BLaER1 treated with 17β-estradiol and CSF1 and Interleukin-3, amounts not matched to agents 10 nM and 100 nM (cell line): ENCODE data around the gene PPP1R12B.
A peak's percentile ranks its signal among the peaks of the same experiment; 100 is the strongest.
"Not testable (repeated sequence)": the region's sequence is repeated elsewhere in the genome, so short reads cannot be mapped to it uniquely, and the experiment has no call there.

ENCODE experiments used
- H3K27ac ChIP-seq, 11 experiments: shearing (Covaris generic); formaldehyde crosslinking; 2 replicates each; pipeline ENCODE4 v1.8.1; 2022
- H3K27me3 ChIP-seq, 11 experiments: shearing (Covaris generic); formaldehyde crosslinking; 2 replicates each; pipeline ENCODE4 v1.8.1; 2022
- H3K36me3 ChIP-seq, 11 experiments: shearing (Covaris generic); formaldehyde crosslinking; 2 replicates each; pipeline ENCODE4 v1.8.1; 2022
- H3K4me1 ChIP-seq, 10 experiments: shearing (Covaris generic); formaldehyde crosslinking; 2 replicates each; pipeline ENCODE4 v1.8.1; 2022
- H3K4me2 ChIP-seq, 11 experiments: shearing (Covaris generic); formaldehyde crosslinking; 2 replicates each; pipeline ENCODE4 v1.8.1; 2022
- H3K4me3 ChIP-seq, 10 experiments: shearing (Covaris generic); formaldehyde crosslinking; 2 replicates each; pipeline ENCODE4 v1.8.1; 2022
- H3K9ac ChIP-seq, 11 experiments: shearing (Covaris generic); formaldehyde crosslinking; 2 replicates each; pipeline ENCODE4 v1.8.1; 2022
- H3K9me3 ChIP-seq, 11 experiments: shearing (Covaris generic); formaldehyde crosslinking; replicated peaks in 1 of 11; 2 replicates each; pipeline ENCODE4 v1.8.1; 2022
- H4K20me1 ChIP-seq, 11 experiments: shearing (Covaris generic); formaldehyde crosslinking; 2 replicates each; pipeline ENCODE4 v1.8.1; 2022
- Cebpa-rat ChIP-seq, 11 experiments: shearing (Covaris generic); IDR thresholded peaks; 2 replicates each; pipeline ENCODE4 v1.8.1; 2022

The PPP1R12B gene

GRCh38 chr1:202615501-202616354, 267.2 kb downstream of the PPP1R12B start:
- no peaks in the 10 kb centered on the region for H3K36me3 ChIP-seq
- H3K27me3 ChIP-seq = peaks cover 0 to 94% (median 0%) of the 10 kb centered on the region in 11 experiments; a peak in 11 of 22 replicates
- peak overlapping the region in 9 of 11 experiments; percentile 44 to 91 (median 85); a peak in 17 of 22 replicates for H3K27ac ChIP-seq
- H3K9ac ChIP-seq = peak overlapping the region in 8 of 11 experiments; percentile 60 to 80 (median 73); a peak in 16 of 22 replicates
- TF ChIP-seq Cebpa-rat (IDR thresholded peaks at IDR 0.05) = peak in 5 of 11 experiments; percentile 31 to 52 (median 47); a peak in 4 of 22 replicates
- H3K4me3 ChIP-seq = peak overlapping the region in 8 of 10 experiments; percentile 36 to 51 (median 42); a peak in 11 of 20 replicates
- peaks cover 34 to 75% (median 70%) of the 10 kb centered on the region in 10 experiments for H3K4me1 ChIP-seq
- H3K4me2 ChIP-seq = peak overlapping the region; percentile 80 to 97 (median 91)
- no peaks in the 10 kb centered on the region for H3K9me3 ChIP-seq
- H4K20me1 ChIP-seq = peaks cover 0 to 73% (median 19%) of the 10 kb centered on the region in 11 experiments; a peak in 16 of 22 replicates

GRCh38 chr1:202616355-202616915, 267.9 kb downstream of the PPP1R12B start:
- H3K4me1 ChIP-seq = peaks cover 34 to 75% (median 70%) of the 10 kb centered on the region in 10 experiments
- peaks cover 0 to 80% (median 19%) of the 10 kb centered on the region in 11 experiments; a peak in 16 of 22 replicates for H4K20me1 ChIP-seq
- peak overlapping the region in 2 of 10 experiments; percentile 4 to 50; a peak in 3 of 20 replicates for H3K4me3 ChIP-seq
- no peaks in the 10 kb centered on the region for H3K9me3 ChIP-seq
- peak overlapping the region in 6 of 11 experiments; percentile 6 to 80 (median 71); a peak in 7 of 22 replicates for H3K9ac ChIP-seq
- no peaks in the 10 kb centered on the region for H3K36me3 ChIP-seq
- peak overlapping the region in 8 of 11 experiments; percentile 8 to 91 (median 84); a peak in 14 of 22 replicates for H3K27ac ChIP-seq
- TF ChIP-seq Cebpa-rat (IDR thresholded peaks at IDR 0.05) = 0 out of 22 replicates have a peak, but pooled peaks of 1 of the 11 experiments have one; percentile 3
- H3K4me2 ChIP-seq = peak overlapping the region; percentile 80 to 97 (median 91)
- peaks cover 0 to 94% (median 0%) of the 10 kb centered on the region in 11 experiments; a peak in 11 of 22 replicates for H3K27me3 ChIP-seq

GRCh38 chr1:202619012-202619411, 270.5 kb downstream of the PPP1R12B start:
- peaks cover 0 to 94% (median 0%) of the 10 kb centered on the region in 11 experiments; a peak in 11 of 22 replicates for H3K27me3 ChIP-seq
- H3K9ac ChIP-seq, H3K4me3 ChIP-seq, H3K9me3 ChIP-seq, H3K27ac ChIP-seq, H3K36me3 ChIP-seq: not testable (repeated sequence)
- peak overlapping the region in 9 of 11 experiments; percentile 32 to 97 (median 91); a peak in 11 of 22 replicates for H3K4me2 ChIP-seq
- H4K20me1 ChIP-seq = peaks cover 0 to 99% (median 24%) of the 10 kb centered on the region in 11 experiments; a peak in 17 of 22 replicates
- peaks cover 38 to 75% (median 68%) of the 10 kb centered on the region in 10 experiments for H3K4me1 ChIP-seq

GRCh38 chr1:202619505-202619904, 271.0 kb downstream of the PPP1R12B start:
- Histone ChIP-seq H3K27ac (no peak overlapping the region), H3K4me1 (peaks cover 38 to 75% (median 68%) of the 10 kb centered on the region in 10 experiments), H3K4me3 (no peak overlapping the region), H3K36me3 (no peaks in the 10 kb centered on the region), H3K9me3 (no peaks in the 10 kb centered on the region), H3K9ac (no peak overlapping the region), H4K20me1 (peaks cover 0 to 97% (median 24%) of the 10 kb centered on the region in 11 experiments; a peak in 17 of 22 replicates), H3K27me3 (peaks cover 0 to 94% (median 0%) of the 10 kb centered on the region in 11 experiments; a peak in 11 of 22 replicates), H3K4me2 (peak overlapping the region in 6 of 11 experiments; percentile 85 to 97 (median 93); a peak in 7 of 22 replicates)
- no peak for TF ChIP-seq Cebpa-rat (IDR thresholded peaks at IDR 0.05)

GRCh38 chr1:202620036-202620435, 271.5 kb downstream of the PPP1R12B start:
- H3K4me2 ChIP-seq, H3K4me3 ChIP-seq, H3K9me3 ChIP-seq, H3K36me3 ChIP-seq, H3K9ac ChIP-seq, H3K27ac ChIP-seq: not testable (repeated sequence)
- Histone ChIP-seq H4K20me1 (peaks cover 0 to 92% (median 21%) of the 10 kb centered on the region in 11 experiments; a peak in 17 of 22 replicates), H3K4me1 (peaks cover 32 to 75% (median 67%) of the 10 kb centered on the region in 10 experiments), H3K27me3 (peaks cover 0 to 94% (median 0%) of the 10 kb centered on the region in 11 experiments; a peak in 11 of 22 replicates)

GRCh38 chr1:202621446-202621845, 272.9 kb downstream of the PPP1R12B start:
- H3K27me3 ChIP-seq = peaks cover 0 to 98% (median 0%) of the 10 kb centered on the region in 11 experiments; a peak in 11 of 22 replicates
- H3K9me3 ChIP-seq = no peaks in the 10 kb centered on the region
- H3K4me2 ChIP-seq = no peak overlapping the region
- H3K9ac ChIP-seq = no peak overlapping the region
- H3K27ac ChIP-seq = no peak overlapping the region
- TF ChIP-seq Cebpa-rat (IDR thresholded peaks at IDR 0.05) = no peak
- H3K36me3 ChIP-seq = no peaks in the 10 kb centered on the region
- H3K4me1 ChIP-seq = peaks cover 18 to 74% (median 66%) of the 10 kb centered on the region in 10 experiments
- no peak overlapping the region for H3K4me3 ChIP-seq
- peaks cover 0 to 88% (median 9%) of the 10 kb centered on the region in 11 experiments; a peak in 12 of 22 replicates for H4K20me1 ChIP-seq

GRCh38 chr1:202622388-202622787, 273.9 kb downstream of the PPP1R12B start:
- peaks cover 20 to 74% (median 66%) of the 10 kb centered on the region in 10 experiments for H3K4me1 ChIP-seq
- peaks cover 0 to 88% (median 5%) of the 10 kb centered on the region in 11 experiments; a peak in 12 of 22 replicates for H4K20me1 ChIP-seq
- no peaks in the 10 kb centered on the region for H3K36me3 ChIP-seq
- H3K4me3 ChIP-seq = no peak overlapping the region
- peaks cover 0 to 98% (median 0%) of the 10 kb centered on the region in 11 experiments; a peak in 11 of 22 replicates for H3K27me3 ChIP-seq
- no peaks in the 10 kb centered on the region for H3K9me3 ChIP-seq
- peak overlapping the region in 2 of 11 experiments; percentile 25 to 62; a peak in 2 of 22 replicates for H3K27ac ChIP-seq
- no peak overlapping the region; a peak in 2 of 22 replicates for H3K9ac ChIP-seq
- TF ChIP-seq Cebpa-rat (IDR thresholded peaks at IDR 0.05) = no peak
- H3K4me2 ChIP-seq = peak overlapping the region in 9 of 11 experiments; percentile 64 to 87 (median 84); a peak in 17 of 22 replicates

- Histone ChIP-seq H3K4me1 (peaks cover 27 to 75% (median 66%) of the 10 kb centered on the region in 10 experiments), H3K27ac (peak overlapping the region in 4 of 11 experiments; percentile 6 to 62 (median 26); a peak in 6 of 22 replicates), H4K20me1 (peaks cover 0 to 88% (median 5%) of the 10 kb centered on the region in 11 experiments; a peak in 13 of 22 replicates), H3K9ac (peak overlapping the region in 3 of 11 experiments; percentile 44 to 54 (median 50); a peak in 3 of 22 replicates), H3K4me2 (peak overlapping the region; percentile 57 to 87 (median 82)), H3K9me3 (no peaks in the 10 kb centered on the region), H3K4me3 (no peak overlapping the region), H3K27me3 (peaks cover 0 to 98% (median 0%) of the 10 kb centered on the region in 11 experiments; a peak in 11 of 22 replicates), H3K36me3 (no peaks in the 10 kb centered on the region)
- no peak for TF ChIP-seq Cebpa-rat (IDR thresholded peaks at IDR 0.05)
Observed at GRCh38 chr1:202623075-202623474, 274.6 kb downstream of the PPP1R12B start.

GRCh38 chr1:202623476-202623875, 275.0 kb downstream of the PPP1R12B start:
- peak overlapping the region; percentile 57 to 87 (median 82) for H3K4me2 ChIP-seq
- peaks cover 31 to 75% (median 66%) of the 10 kb centered on the region in 10 experiments for H3K4me1 ChIP-seq
- H3K36me3 ChIP-seq, H3K9me3 ChIP-seq, H3K4me3 ChIP-seq: not testable (repeated sequence)
- H3K27ac ChIP-seq = peak overlapping the region in 4 of 11 experiments; percentile 6 to 62 (median 26); a peak in 5 of 22 replicates
- H3K9ac ChIP-seq = peak overlapping the region in 3 of 11 experiments; percentile 44 to 54 (median 50); a peak in 2 of 22 replicates
- H3K27me3 ChIP-seq = peaks cover 0 to 98% (median 0%) of the 10 kb centered on the region in 11 experiments; a peak in 11 of 22 replicates
- peaks cover 0 to 88% (median 5%) of the 10 kb centered on the region in 11 experiments; a peak in 14 of 22 replicates for H4K20me1 ChIP-seq
